SK-N-SH (cell line): Measurements from ENCODE around the gene SMPDL3B. TPM values are rescaled to one million over a fixed set of nuclear protein-coding genes. Genes with fewer than 3 reads are reported as not detected.

ENCODE experiments used
- CTCF ChIA-PET: fragments of 300-600, 350-600 bp; formaldehyde crosslinking; extraction: SDS; loops from one replicate; lab custom pipeline; 2021; lab: Yijun Ruan, JAX
- POLR2A ChIA-PET: fragments of 350-600 bp; sonication (Branson Sonifier 250); formaldehyde crosslinking; extraction: SDS; loops from one replicate; lab custom pipeline; 2020; ENCODE audit warnings: antibody characterized with exemption, inconsistent platforms; lab: Yijun Ruan, JAX
- DNase-seq: peaks from one replicate; pipeline ENCODE4 v3.0.0; 2012
- H2AFZ ChIP-seq: fragments of 200-600 bp; sonication (generic); 2 replicates; pipeline ENCODE4 v1.8.1; 2016; ENCODE audit warnings: antibody characterized with exemption, mild to moderate bottlenecking, low read depth
- H3F3A ChIP-seq: fragments of 200-600 bp; sonication (generic); replicated peaks from 2 replicates; pipeline ENCODE3; 2016; ENCODE audit warnings: antibody characterized with exemption, mild to moderate bottlenecking; ENCODE audit not compliant: insufficient read depth
- H3K27ac ChIP-seq, 2 experiments: fragments of 200-500 bp in 1 of 2; fragments of 200-600 bp in 1 of 2; sonication (Bioruptor generic) in 1 of 2; sonication (generic), shearing (Covaris generic) in 1 of 2; 2 replicates each; pipeline versions ENCODE4 v1.5.1 to v1.6.1; 2014 to 2016; ENCODE audit warnings: low read depth in 2 of 2, inconsistent platforms in 1 of 2, low read length in 1 of 2, mild to moderate bottlenecking in 1 of 2, mixed read lengths in 1 of 2
- H3K27me3 ChIP-seq: fragments of 200-600 bp; sonication (generic), shearing (Covaris generic); 2 replicates; pipeline ENCODE4 v1.6.1; 2016; ENCODE audit warnings: mixed run types; ENCODE audit not compliant: insufficient read depth
- H3K36me3 ChIP-seq, 2 experiments: fragments of 200-500 bp in 1 of 2; fragments of 200-600 bp in 1 of 2; sonication (Bioruptor generic) in 1 of 2; sonication (generic) in 1 of 2; replicated peaks in 1 of 2; 2 replicates each; pipeline versions ENCODE3 to v1.5.1; 2014 to 2016; ENCODE audit warnings: low read length in 1 of 2, mild to moderate bottlenecking in 1 of 2; ENCODE audit not compliant: insufficient read depth in 2 of 2, control insufficient read depth in 1 of 2
- H3K4me1 ChIP-seq, 2 experiments: fragments of 200-500 bp in 1 of 2; fragments of 200-600 bp in 1 of 2; sonication (Bioruptor generic) in 1 of 2; sonication (generic), shearing (Covaris generic) in 1 of 2; 2 replicates each; pipeline versions ENCODE4 v1.5.1 to v1.6.1; 2014 to 2016; ENCODE audit warnings: low read depth in 1 of 2, low read length in 1 of 2, mixed run types in 1 of 2; ENCODE audit not compliant: insufficient read depth in 2 of 2, control insufficient read depth in 1 of 2
- H3K4me2 ChIP-seq: fragments of 200-600 bp; sonication (generic), shearing (Covaris generic); 2 replicates; pipeline ENCODE4 v1.6.1; 2017; ENCODE audit warnings: mixed run types
- H3K4me3 ChIP-seq, 2 experiments: fragments of 200-500 bp in 1 of 2; fragments of 200-600 bp in 1 of 2; sonication (Bioruptor generic) in 1 of 2; sonication (generic), shearing (Covaris generic) in 1 of 2; 2 replicates each; pipeline versions ENCODE4 v1.5.1 to v1.8.1; 2014 to 2016; ENCODE audit warnings: low read depth in 2 of 2, inconsistent platforms in 1 of 2, low read length in 1 of 2, mild to moderate bottlenecking in 1 of 2, mixed read lengths in 1 of 2, moderate library complexity in 1 of 2
- H3K79me2 ChIP-seq: fragments of 200-600 bp; sonication (generic); 2 replicates; pipeline ENCODE4 v1.8.1; 2017; ENCODE audit warnings: mild to moderate bottlenecking; ENCODE audit not compliant: insufficient read depth
- H3K9ac ChIP-seq: fragments of 200-600 bp; sonication (generic); 2 replicates; pipeline ENCODE4 v1.6.1; 2017; ENCODE audit warnings: mixed run types
- H3K9me2 ChIP-seq: fragments of 200-600 bp; sonication (generic); 2 replicates; pipeline ENCODE4 v1.6.1; 2017; ENCODE audit warnings: mixed run types
- H3K9me3 ChIP-seq: fragments of 200-600 bp; sonication (generic); 2 replicates; pipeline ENCODE4 v1.6.1; 2017; ENCODE audit warnings: mixed run types, mild to moderate bottlenecking, moderate library complexity
- H4K20me1 ChIP-seq: fragments of 200-600 bp; sonication (generic); 2 replicates; pipeline ENCODE4 v1.6.1; 2017; ENCODE audit warnings: mild to moderate bottlenecking, mixed run types; ENCODE audit not compliant: insufficient read depth
- CHD2 ChIP-seq: fragments of 150-350 bp; IDR thresholded peaks from 2 replicates; pipeline ENCODE4 v1.6.1; 2018; ENCODE audit warnings: low read length; ENCODE audit not compliant: partially characterized antibody
- EZH2phosphoT487 ChIP-seq: fragments of 200-600 bp; sonication (generic); IDR thresholded peaks from 2 replicates; pipeline ENCODE4 v1.6.1; 2017; ENCODE audit warnings: low read depth, mixed run types, mild to moderate bottlenecking, antibody characterized with exemption, moderate library complexity, borderline replicate concordance
- GATA2 ChIP-seq: sonication (generic); formaldehyde crosslinking; IDR thresholded peaks from 2 replicates; pipeline ENCODE4 v1.5.0; 2020; ENCODE audit warnings: mild to moderate bottlenecking, missing genetic modification reagents
- JUND ChIP-seq: IDR thresholded peaks from 2 replicates; pipeline ENCODE4 v1.4.0; 2012
- MEF2A ChIP-seq: IDR thresholded peaks from 2 replicates; pipeline ENCODE4 v1.4.0; 2012; ENCODE audit warnings: low read depth, borderline replicate concordance
- MXI1 ChIP-seq: IDR thresholded peaks from 2 replicates; pipeline ENCODE4 v1.6.1; 2012; ENCODE audit warnings: mild to moderate bottlenecking, low read depth, low read length, improper control_type of control experiment
- NRF1 ChIP-seq: IDR thresholded peaks from 2 replicates; pipeline ENCODE4 v1.6.1; 2012; ENCODE audit warnings: low read depth, mild to moderate bottlenecking, low read length
- POLR2AphosphoS5 ChIP-seq: IDR thresholded peaks from 2 replicates; pipeline ENCODE4 v1.6.1; 2012; ENCODE audit warnings: low read depth, low read length
- RAD21 ChIP-seq: IDR thresholded peaks from 2 replicates; pipeline ENCODE4 v1.6.1; 2012; ENCODE audit warnings: mild to moderate bottlenecking, low read length
- RCOR1 ChIP-seq: fragments of 150-350 bp; IDR thresholded peaks from 2 replicates; pipeline ENCODE4 v1.6.1; 2017; ENCODE audit warnings: antibody characterized with exemption, low read length
- RFX5 ChIP-seq: IDR thresholded peaks from 2 replicates; pipeline ENCODE4 v1.6.1; 2012; ENCODE audit warnings: mild to moderate bottlenecking, improper control_type of control experiment, low read length
- SIN3A ChIP-seq: IDR thresholded peaks from 2 replicates; pipeline ENCODE4 v1.6.1; 2012; ENCODE audit warnings: low read depth, mild to moderate bottlenecking, low read length, moderate library complexity, borderline replicate concordance
- SMC3 ChIP-seq: IDR thresholded peaks from 2 replicates; pipeline ENCODE4 v1.6.1; 2012; ENCODE audit warnings: low read depth, low read length, improper control_type of control experiment
- TCF12 ChIP-seq: IDR thresholded peaks from 2 replicates; pipeline ENCODE4 v1.4.0; 2012
- WGBS: methylation state at CpG from one replicate; pipeline ENCODE4 v1.1.6; 2017; ENCODE audit warnings: low lambda C conversion rate; 5-methylcytosine and 5-hydroxymethylcytosine counted together
- polyA plus RNA-seq, 3 experiments: library from polyadenylated mRNA; depleted of rRNA; stranded (reverse); fragments of >200 nt; gene quantifications; 2 replicates each; pipeline ENCODE4 v1.2.3, GENCODE V29; 2012
- TF ChIP-seq, protein P1 (sequence below): IDR thresholded peaks from 2 replicates; pipeline ENCODE4 v1.4.0; 2012; ENCODE audit warnings: low read depth
- TF ChIP-seq, protein P2 (sequence below): IDR thresholded peaks from 2 replicates; pipeline ENCODE4 v1.4.0; 2012; ENCODE audit warnings: low read depth, borderline replicate concordance
- TF ChIP-seq, protein P3 (sequence below): fragments of 150-350 bp; IDR thresholded peaks from 2 replicates; pipeline ENCODE4 v1.6.1; 2017; ENCODE audit warnings: antibody characterized with exemption, low read length, low read depth, borderline replicate concordance
- TF ChIP-seq, protein P4 (sequence below): IDR thresholded peaks from 2 replicates; pipeline ENCODE4 v1.6.1; 2012; ENCODE audit warnings: mild to moderate bottlenecking, low read depth, low read length, moderate library complexity
- TF ChIP-seq, protein P5 (sequence below): fragments of 200-600 bp; sonication (generic); IDR thresholded peaks from 2 replicates; pipeline ENCODE4 v1.6.1; 2017; ENCODE audit warnings: antibody characterized with exemption, mild to moderate bottlenecking, moderate library complexity
- TF ChIP-seq, protein P6 (sequence below): IDR thresholded peaks from 2 replicates; pipeline ENCODE4 v1.4.0; 2012; ENCODE audit warnings: low read depth, borderline replicate concordance

SMPDL3B gene
- polyA plus RNA-seq, 1 of the 3 experiments (the other 2 are of a cell fraction) = 0.95 TPM

DNA sequence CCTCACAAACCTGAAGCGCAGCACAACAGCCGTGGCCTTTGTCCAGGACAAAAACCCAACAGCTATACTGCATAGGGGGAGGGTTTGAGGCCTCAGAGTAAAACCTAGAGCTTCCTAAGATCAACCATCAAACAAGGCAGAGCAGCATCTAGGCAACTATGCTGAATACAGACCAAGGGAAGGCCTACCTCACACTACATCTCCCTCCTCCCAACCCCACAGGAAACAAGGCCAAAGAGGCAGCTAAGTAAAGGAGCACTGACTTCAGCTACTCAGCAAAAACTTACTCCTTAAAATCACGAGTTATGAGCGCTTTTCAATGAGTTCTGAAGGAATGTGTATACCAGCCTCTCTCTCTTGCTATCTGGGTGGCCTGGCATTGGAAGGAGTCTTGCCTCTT lies 37.3 kb downstream of the SMPDL3B start:
- Histone ChIP-seq H3K4me1 (peaks cover 10 to 14% of the 10 kb centered on the region in 2 experiments; a peak in 3 of 4 replicates), H4K20me1 (no peaks in the 10 kb centered on the region), H3K36me3 (peaks cover 17 to 26% of the 10 kb centered on the region in 2 experiments), H3K9me2 (no peaks in the 10 kb centered on the region), H3K27me3 (no peaks in the 10 kb centered on the region), H3K79me2 (no peaks in the 10 kb centered on the region), H3K9me3 (no peaks in the 10 kb centered on the region), H3K4me2 (no peak overlapping the region), H3K4me3 (no peak overlapping the region), H2AFZ (no peak overlapping the region), H3F3A (peaks cover 8% of the 10 kb centered on the region), H3K27ac (no peak overlapping the region; a peak in 1 of 4 replicates)
- whole genome bisulfite sequencing = 81% methylated on average over 4 of the region's 4 CpGs
- POLR2A ChIA-PET = no interaction called here
- TF ChIP-seq GATA2 (CRISPR knock-in tag) (no peak), NRF1 (no peak), MXI1 (no peak), CHD2 (no peak), RCOR1 (no peak), SMC3 (no peak), TCF12 (no peak), EZH2phosphoT487 (no peak), POLR2AphosphoS5 (no peak), SIN3A (no peak), MEF2A (no peak), RFX5 (no peak), JUND (no peak), RAD21 (no peak)
- TF ChIP-seq, protein P1, sequence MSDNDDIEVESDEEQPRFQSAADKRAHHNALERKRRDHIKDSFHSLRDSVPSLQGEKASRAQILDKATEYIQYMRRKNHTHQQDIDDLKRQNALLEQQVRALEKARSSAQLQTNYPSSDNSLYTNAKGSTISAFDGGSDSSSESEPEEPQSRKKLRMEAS = no peak
- TF ChIP-seq, protein P2, sequence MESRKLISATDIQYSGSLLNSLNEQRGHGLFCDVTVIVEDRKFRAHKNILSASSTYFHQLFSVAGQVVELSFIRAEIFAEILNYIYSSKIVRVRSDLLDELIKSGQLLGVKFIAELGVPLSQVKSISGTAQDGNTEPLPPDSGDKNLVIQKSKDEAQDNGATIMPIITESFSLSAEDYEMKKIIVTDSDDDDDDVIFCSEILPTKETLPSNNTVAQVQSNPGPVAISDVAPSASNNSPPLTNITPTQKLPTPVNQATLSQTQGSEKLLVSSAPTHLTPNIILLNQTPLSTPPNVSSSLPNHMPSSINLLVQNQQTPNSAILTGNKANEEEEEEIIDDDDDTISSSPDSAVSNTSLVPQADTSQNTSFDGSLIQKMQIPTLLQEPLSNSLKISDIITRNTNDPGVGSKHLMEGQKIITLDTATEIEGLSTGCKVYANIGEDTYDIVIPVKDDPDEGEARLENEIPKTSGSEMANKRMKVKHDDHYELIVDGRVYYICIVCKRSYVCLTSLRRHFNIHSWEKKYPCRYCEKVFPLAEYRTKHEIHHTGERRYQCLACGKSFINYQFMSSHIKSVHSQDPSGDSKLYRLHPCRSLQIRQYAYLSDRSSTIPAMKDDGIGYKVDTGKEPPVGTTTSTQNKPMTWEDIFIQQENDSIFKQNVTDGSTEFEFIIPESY = no peak
- TF ChIP-seq, protein P3, sequence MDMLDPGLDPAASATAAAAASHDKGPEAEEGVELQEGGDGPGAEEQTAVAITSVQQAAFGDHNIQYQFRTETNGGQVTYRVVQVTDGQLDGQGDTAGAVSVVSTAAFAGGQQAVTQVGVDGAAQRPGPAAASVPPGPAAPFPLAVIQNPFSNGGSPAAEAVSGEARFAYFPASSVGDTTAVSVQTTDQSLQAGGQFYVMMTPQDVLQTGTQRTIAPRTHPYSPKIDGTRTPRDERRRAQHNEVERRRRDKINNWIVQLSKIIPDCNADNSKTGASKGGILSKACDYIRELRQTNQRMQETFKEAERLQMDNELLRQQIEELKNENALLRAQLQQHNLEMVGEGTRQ = no peak
- TF ChIP-seq, protein P4, sequence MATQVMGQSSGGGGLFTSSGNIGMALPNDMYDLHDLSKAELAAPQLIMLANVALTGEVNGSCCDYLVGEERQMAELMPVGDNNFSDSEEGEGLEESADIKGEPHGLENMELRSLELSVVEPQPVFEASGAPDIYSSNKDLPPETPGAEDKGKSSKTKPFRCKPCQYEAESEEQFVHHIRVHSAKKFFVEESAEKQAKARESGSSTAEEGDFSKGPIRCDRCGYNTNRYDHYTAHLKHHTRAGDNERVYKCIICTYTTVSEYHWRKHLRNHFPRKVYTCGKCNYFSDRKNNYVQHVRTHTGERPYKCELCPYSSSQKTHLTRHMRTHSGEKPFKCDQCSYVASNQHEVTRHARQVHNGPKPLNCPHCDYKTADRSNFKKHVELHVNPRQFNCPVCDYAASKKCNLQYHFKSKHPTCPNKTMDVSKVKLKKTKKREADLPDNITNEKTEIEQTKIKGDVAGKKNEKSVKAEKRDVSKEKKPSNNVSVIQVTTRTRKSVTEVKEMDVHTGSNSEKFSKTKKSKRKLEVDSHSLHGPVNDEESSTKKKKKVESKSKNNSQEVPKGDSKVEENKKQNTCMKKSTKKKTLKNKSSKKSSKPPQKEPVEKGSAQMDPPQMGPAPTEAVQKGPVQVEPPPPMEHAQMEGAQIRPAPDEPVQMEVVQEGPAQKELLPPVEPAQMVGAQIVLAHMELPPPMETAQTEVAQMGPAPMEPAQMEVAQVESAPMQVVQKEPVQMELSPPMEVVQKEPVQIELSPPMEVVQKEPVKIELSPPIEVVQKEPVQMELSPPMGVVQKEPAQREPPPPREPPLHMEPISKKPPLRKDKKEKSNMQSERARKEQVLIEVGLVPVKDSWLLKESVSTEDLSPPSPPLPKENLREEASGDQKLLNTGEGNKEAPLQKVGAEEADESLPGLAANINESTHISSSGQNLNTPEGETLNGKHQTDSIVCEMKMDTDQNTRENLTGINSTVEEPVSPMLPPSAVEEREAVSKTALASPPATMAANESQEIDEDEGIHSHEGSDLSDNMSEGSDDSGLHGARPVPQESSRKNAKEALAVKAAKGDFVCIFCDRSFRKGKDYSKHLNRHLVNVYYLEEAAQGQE = no peak
- TF ChIP-seq, protein P5, sequence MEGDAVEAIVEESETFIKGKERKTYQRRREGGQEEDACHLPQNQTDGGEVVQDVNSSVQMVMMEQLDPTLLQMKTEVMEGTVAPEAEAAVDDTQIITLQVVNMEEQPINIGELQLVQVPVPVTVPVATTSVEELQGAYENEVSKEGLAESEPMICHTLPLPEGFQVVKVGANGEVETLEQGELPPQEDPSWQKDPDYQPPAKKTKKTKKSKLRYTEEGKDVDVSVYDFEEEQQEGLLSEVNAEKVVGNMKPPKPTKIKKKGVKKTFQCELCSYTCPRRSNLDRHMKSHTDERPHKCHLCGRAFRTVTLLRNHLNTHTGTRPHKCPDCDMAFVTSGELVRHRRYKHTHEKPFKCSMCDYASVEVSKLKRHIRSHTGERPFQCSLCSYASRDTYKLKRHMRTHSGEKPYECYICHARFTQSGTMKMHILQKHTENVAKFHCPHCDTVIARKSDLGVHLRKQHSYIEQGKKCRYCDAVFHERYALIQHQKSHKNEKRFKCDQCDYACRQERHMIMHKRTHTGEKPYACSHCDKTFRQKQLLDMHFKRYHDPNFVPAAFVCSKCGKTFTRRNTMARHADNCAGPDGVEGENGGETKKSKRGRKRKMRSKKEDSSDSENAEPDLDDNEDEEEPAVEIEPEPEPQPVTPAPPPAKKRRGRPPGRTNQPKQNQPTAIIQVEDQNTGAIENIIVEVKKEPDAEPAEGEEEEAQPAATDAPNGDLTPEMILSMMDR = no peak
- TF ChIP-seq, protein P6, sequence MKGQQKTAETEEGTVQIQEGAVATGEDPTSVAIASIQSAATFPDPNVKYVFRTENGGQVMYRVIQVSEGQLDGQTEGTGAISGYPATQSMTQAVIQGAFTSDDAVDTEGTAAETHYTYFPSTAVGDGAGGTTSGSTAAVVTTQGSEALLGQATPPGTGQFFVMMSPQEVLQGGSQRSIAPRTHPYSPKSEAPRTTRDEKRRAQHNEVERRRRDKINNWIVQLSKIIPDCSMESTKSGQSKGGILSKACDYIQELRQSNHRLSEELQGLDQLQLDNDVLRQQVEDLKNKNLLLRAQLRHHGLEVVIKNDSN = no peak
- TF ChIP-seq, all 33 proteins: peak for 0
- H3K9ac ChIP-seq = no peak overlapping the region
- CTCF ChIA-PET = interaction anchor here (0.8 to 1.9 kb wide), 4 partner anchors 9 to 300 kb away, joined by 3 to 10 read pairs (median 3); partner anchors contain the start of gene IFI6
- DNase-seq = no peak
